PC-3 (cell line): ENCODE data around the gene COX7A2L. TPM values are rescaled to one million over a fixed set of nuclear protein-coding genes. Genes with fewer than 3 reads are reported as not detected.

ENCODE experiments used
- ATAC-seq: fragments of 200-7000 bp; cut with Tn5 transposase; 2 replicates; pipeline ENCODE4 v1.9.1; 2020; ENCODE audit warnings: mild to moderate bottlenecking, moderate library complexity
- BruUV-seq: library from RNA; stranded (reverse); fragments of 400-500 nt; replicated peaks from 2 replicates; lab custom pipeline; 2021; lab: Mats Ljungman, UMichigan
- CTCF ChIA-PET: fragments of 300-600 bp; sonication (Branson Sonifier 250); formaldehyde crosslinking; loops from one replicate; lab custom pipeline; 2022; ENCODE audit warnings: antibody characterized with exemption; lab: Charles Lee
- POLR2A ChIA-PET: fragments of 300-600 bp; sonication (Branson Sonifier 250); formaldehyde crosslinking; loops from one replicate; lab custom pipeline; 2022; ENCODE audit warnings: antibody characterized with exemption; ENCODE audit not compliant: unreplicated experiment; lab: Charles Lee
- DNase-seq: peaks from one replicate; pipeline ENCODE4 v3.0.0-alpha.2; 2015
- H2AFZ ChIP-seq: fragments of 300-600 bp; sonication (generic); 2 replicates; pipeline ENCODE4 v1.6.0; 2016; ENCODE audit warnings: antibody characterized with exemption, low read length
- H3F3A ChIP-seq: fragments of 300-600 bp; sonication (generic); one replicate; pipeline ENCODE4 v1.6.0; 2017; ENCODE audit warnings: antibody characterized with exemption, low read length, control low read depth, mild to moderate bottlenecking; ENCODE audit not compliant: unreplicated experiment
- H3K27ac ChIP-seq: fragments of 300-600 bp; sonication (generic); 2 replicates; pipeline ENCODE4 v1.5.1; 2016; ENCODE audit warnings: mild to moderate bottlenecking, low read length
- H3K27me3 ChIP-seq: fragments of 300-600 bp; sonication (generic); 2 replicates; pipeline ENCODE4 v1.6.1; 2016; ENCODE audit warnings: low read length, mixed read lengths
- H3K36me3 ChIP-seq: fragments of 300-600 bp; sonication (generic); 2 replicates; pipeline ENCODE4 v1.6.1; 2016; ENCODE audit warnings: low read depth, mixed run types, low read length, mixed read lengths
- H3K4me1 ChIP-seq: fragments of 300-600 bp; sonication (generic); 2 replicates; pipeline ENCODE4 v1.5.1; 2016; ENCODE audit warnings: low read length; ENCODE audit not compliant: insufficient read depth
- H3K4me2 ChIP-seq: fragments of 300-600 bp; sonication (generic); 2 replicates; pipeline ENCODE4 v1.6.0; 2016; ENCODE audit warnings: low read length
- H3K4me3 ChIP-seq: fragments of 300-600 bp; sonication (generic); 2 replicates; pipeline ENCODE4 v1.5.1; 2016; ENCODE audit warnings: mild to moderate bottlenecking, low read length, mixed read lengths
- H3K79me2 ChIP-seq: fragments of 300-600 bp; sonication (generic); 2 replicates; pipeline ENCODE4 v1.6.1; 2017; ENCODE audit warnings: low read length, mixed read lengths
- H3K9ac ChIP-seq: fragments of 300-600 bp; sonication (generic); 2 replicates; pipeline ENCODE4 v1.6.0; 2016; ENCODE audit warnings: mild to moderate bottlenecking, low read length
- H3K9me2 ChIP-seq: fragments of 300-600 bp; sonication (generic); replicated peaks from 2 replicates; pipeline ENCODE4 v1.6.1; 2016; ENCODE audit warnings: mixed run types, low read length, mixed read lengths
- H3K9me3 ChIP-seq: fragments of 300-600 bp; sonication (generic); 2 replicates; pipeline ENCODE4 v1.6.1; 2016; ENCODE audit warnings: low read length, mixed read lengths
- H4K20me1 ChIP-seq: fragments of 300-600 bp; sonication (generic); 2 replicates; pipeline ENCODE4 v1.6.1; 2016; ENCODE audit warnings: low read length, mixed read lengths
- EZH2 ChIP-seq: fragments of 300-600 bp; sonication (generic); IDR thresholded peaks from one replicate; pipeline ENCODE4 v1.6.1; 2017; ENCODE audit warnings: antibody characterized with exemption, mild to moderate bottlenecking, low read length; ENCODE audit not compliant: unreplicated experiment
- EZH2phosphoT487 ChIP-seq: fragments of 300-600 bp; sonication (generic); IDR thresholded peaks from 2 replicates; pipeline ENCODE4 v1.6.1; 2018; ENCODE audit warnings: mild to moderate bottlenecking, antibody characterized with exemption, low read length, borderline replicate concordance
- intact Hi-C: fragments of 100-400 bp; cut with micrococcal nuclease; formaldehyde crosslinking; loops from 2 replicates; pipeline ENCODE4 v1.9.0; 2023
- total RNA-seq: library from RNA; depleted of rRNA; stranded (reverse); fragments of >200 nt; gene quantifications from 2 replicates; pipeline ENCODE4 v1.2.3, GENCODE V29; 2014
- TF ChIP-seq, protein P1 (sequence below): fragments of 300-600 bp; sonication (generic); conservative IDR thresholded peaks from 2 replicates; pipeline ENCODE4 v1.5.1; 2017; ENCODE audit warnings: antibody characterized with exemption, low read depth, mild to moderate bottlenecking, low read length

COX7A2L gene
- total RNA-seq, 1 experiment from 2014 or later: 120 TPM

DNA sequence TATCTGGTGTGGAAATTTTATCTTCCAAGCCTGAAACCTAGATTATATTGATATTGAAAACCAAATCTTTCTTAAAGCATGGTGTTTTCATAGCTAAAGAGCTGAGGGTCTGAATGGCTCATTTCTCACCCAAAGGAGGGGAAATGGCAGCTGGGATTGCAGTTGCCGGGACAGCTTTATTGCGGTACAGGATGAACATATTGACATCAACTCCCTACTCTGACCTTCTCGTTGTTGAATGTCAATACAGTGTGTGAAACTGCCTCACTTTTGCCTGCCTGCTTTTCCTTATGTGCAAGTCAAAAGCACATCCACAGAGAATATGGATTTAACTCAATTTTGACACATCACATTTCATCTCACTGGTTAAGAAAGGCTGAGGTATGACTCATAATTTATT is 3.6 kb upstream of the COX7A2L start:
- intact Hi-C loops: loop anchor here (5.0 to 10.0 kb wide), 4 partner anchors 58 to 420 kb away; partner anchors contain the start of gene MTA3
- H3K4me1 ChIP-seq: peaks cover 22% of the 10 kb centered on the region
- no peak for ATAC-seq
- no TSS peak for BruUV-seq
- H3K4me3 ChIP-seq: no peak overlapping the region
- DNase-seq: no peak
- no peak for TF ChIP-seq EZH2
- no peak for TF ChIP-seq EZH2phosphoT487
- TF ChIP-seq, protein P1, sequence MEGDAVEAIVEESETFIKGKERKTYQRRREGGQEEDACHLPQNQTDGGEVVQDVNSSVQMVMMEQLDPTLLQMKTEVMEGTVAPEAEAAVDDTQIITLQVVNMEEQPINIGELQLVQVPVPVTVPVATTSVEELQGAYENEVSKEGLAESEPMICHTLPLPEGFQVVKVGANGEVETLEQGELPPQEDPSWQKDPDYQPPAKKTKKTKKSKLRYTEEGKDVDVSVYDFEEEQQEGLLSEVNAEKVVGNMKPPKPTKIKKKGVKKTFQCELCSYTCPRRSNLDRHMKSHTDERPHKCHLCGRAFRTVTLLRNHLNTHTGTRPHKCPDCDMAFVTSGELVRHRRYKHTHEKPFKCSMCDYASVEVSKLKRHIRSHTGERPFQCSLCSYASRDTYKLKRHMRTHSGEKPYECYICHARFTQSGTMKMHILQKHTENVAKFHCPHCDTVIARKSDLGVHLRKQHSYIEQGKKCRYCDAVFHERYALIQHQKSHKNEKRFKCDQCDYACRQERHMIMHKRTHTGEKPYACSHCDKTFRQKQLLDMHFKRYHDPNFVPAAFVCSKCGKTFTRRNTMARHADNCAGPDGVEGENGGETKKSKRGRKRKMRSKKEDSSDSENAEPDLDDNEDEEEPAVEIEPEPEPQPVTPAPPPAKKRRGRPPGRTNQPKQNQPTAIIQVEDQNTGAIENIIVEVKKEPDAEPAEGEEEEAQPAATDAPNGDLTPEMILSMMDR: no peak
- no peak overlapping the region for H3K9ac ChIP-seq
- ChIA-PET POLR2A (no interaction called here), CTCF (no interaction called here)
- H2AFZ ChIP-seq: no peak overlapping the region
- no peaks in the 10 kb centered on the region for H3K9me3 ChIP-seq
- H3K79me2 ChIP-seq: peaks cover 14% of the 10 kb centered on the region
- H3K27me3 ChIP-seq: no peaks in the 10 kb centered on the region
- no peaks in the 10 kb centered on the region for H3F3A ChIP-seq
- no peaks in the 10 kb centered on the region for H4K20me1 ChIP-seq
- H3K27ac ChIP-seq: no peak overlapping the region
- H3K9me2 ChIP-seq: no peaks in the 10 kb centered on the region
- no peaks in the 10 kb centered on the region for H3K36me3 ChIP-seq
- H3K4me2 ChIP-seq: no peak overlapping the region

GRCh38 chr2:42363413-42363812 is 2.4 kb upstream of the COX7A2L start:
- no peak overlapping the region for H3K4me3 ChIP-seq
- no peaks in the 10 kb centered on the region for H3K9me2 ChIP-seq
- TF ChIP-seq, protein P1: no peak
- TF ChIP-seq EZH2 (no peak), EZH2phosphoT487 (no peak)
- H3F3A ChIP-seq: no peaks in the 10 kb centered on the region
- H3K4me1 ChIP-seq: peaks cover 20% of the 10 kb centered on the region
- no peaks in the 10 kb centered on the region for H4K20me1 ChIP-seq
- ATAC-seq: no peak
- no peaks in the 10 kb centered on the region for H3K36me3 ChIP-seq
- POLR2A ChIA-PET: no interaction called here
- no TSS peak for BruUV-seq
- H3K4me2 ChIP-seq: no peak overlapping the region
- CTCF ChIA-PET: no interaction called here
- no peaks in the 10 kb centered on the region for H3K9me3 ChIP-seq
- no peak for DNase-seq
- peaks cover 27% of the 10 kb centered on the region for H3K79me2 ChIP-seq
- no peaks in the 10 kb centered on the region for H3K27me3 ChIP-seq
- H3K27ac ChIP-seq: no peak overlapping the region
- intact Hi-C loops: loop anchor here (10.0 kb wide), 3 partner anchors 201 to 421 kb away; partner anchors contain the start of gene MTA3
- no peak overlapping the region for H3K9ac ChIP-seq
- no peak overlapping the region for H2AFZ ChIP-seq

DNA sequence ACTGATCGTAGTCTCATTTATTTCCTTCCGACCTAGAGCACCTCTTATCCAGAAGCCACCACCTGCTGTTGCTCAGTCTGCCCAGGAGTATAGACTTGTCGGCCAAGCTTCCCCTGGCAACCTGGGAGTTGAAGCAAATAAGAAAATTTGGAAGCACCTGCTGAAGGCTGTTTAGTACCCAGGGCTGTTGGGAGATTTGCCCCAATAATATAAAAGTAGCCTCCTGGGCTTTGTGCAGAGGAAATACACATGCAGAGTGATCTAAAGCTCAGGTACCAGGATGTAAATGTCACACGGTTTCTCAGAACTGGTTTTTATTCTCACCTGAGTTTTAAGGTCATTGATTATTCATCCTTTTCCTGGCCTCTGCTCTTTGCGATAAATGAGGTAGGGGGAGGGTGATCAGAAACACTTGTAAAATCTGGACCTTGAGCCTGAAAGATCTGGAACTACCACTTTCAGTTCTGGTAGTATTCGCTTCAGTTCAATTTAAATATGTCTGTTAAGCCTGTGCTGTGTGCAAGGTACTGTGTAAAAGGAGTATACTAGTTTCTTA is 789 bp upstream of the COX7A2L start:
- peak overlapping the region; percentile 85 for H3K4me2 ChIP-seq
- no peak for ATAC-seq
- POLR2A ChIA-PET: no interaction called here

More for the DNA sequence above, 789 bp upstream of the COX7A2L start:
- Histone ChIP-seq H3K27ac (no peak overlapping the region), H3K4me1 (peaks cover 21% of the 10 kb centered on the region; the same call in 1 of the 2 replicates), H3K27me3 (no peaks in the 10 kb centered on the region), H3K9ac (peak overlapping the region; percentile 14), H4K20me1 (no peaks in the 10 kb centered on the region), H3K9me3 (no peaks in the 10 kb centered on the region), H3K79me2 (peaks cover 43% of the 10 kb centered on the region), H3K9me2 (no peaks in the 10 kb centered on the region), H3K36me3 (no peaks in the 10 kb centered on the region), H2AFZ (peak overlapping the region; percentile 76), H3F3A (no peaks in the 10 kb centered on the region), H3K4me3 (peak overlapping the region; percentile 98)
- TF ChIP-seq EZH2: no peak
- TF ChIP-seq EZH2phosphoT487: no peak
- TF ChIP-seq, protein P1: no peak; the same call in 1 of the 2 replicates
- BruUV-seq: TSS peak; percentile 87
- DNase-seq: no peak
- CTCF ChIA-PET: no interaction called here
- intact Hi-C loops: loop anchor here (2.0 to 10.0 kb wide), 5 partner anchors 81 to 423 kb away; partner anchors contain the start of gene MTA3
